Stimulated activated CD8-positive, alpha-beta memory T cell treated with anti-CD3 and anti-CD28 coated beads, Interleukin-2, amount 100 ng/mL, for 48 hours (primary cell): Measurements from ENCODE around the gene CFHR5.
"Not testable (repeated sequence)": the region's sequence is repeated elsewhere in the genome, so short reads cannot be mapped to it uniquely, and the experiment has no call there.

ENCODE experiments used
- DNase-seq, 2 donors: peaks; one replicate each; pipeline ENCODE4 v3.0.0-alpha.2; 2020; ENCODE audit warnings: low read depth in 2 of 2

CFHR5 gene

GRCh38 chr1:197017558-197018146, 40.3 kb downstream of the CFHR5 start:
- no peak for DNase-seq

DNA sequence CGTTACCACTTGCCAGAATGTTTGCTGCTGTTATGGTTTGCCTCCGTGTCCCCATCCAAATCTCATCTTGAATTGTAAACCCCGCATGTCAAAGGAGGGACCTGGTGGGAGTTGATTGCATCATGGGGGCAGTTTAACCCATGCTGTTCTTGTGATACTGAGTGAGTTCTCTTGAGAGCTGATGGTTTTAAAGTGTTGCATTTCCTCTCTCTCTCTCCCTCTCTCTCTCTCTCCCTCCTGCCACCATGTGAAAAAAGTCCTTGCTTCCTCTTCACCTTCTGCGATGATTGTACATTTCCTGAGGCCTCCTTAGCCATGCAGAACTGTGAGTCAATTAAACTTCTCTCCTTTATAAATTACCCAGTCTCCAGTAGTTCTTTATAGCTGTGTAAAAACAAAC, 44.4 kb downstream of the CFHR5 start:
- no peak for DNase-seq

GRCh38 chr1:197024460-197024859, 47.1 kb downstream of the CFHR5 start:
- DNase-seq = no peak

GRCh38 chr1:197027359-197027758, 50.0 kb downstream of the CFHR5 start:
- no peak for DNase-seq

- no peak for DNase-seq
Measured at GRCh38 chr1:197029749-197030148, 52.4 kb downstream of the CFHR5 start.

DNA sequence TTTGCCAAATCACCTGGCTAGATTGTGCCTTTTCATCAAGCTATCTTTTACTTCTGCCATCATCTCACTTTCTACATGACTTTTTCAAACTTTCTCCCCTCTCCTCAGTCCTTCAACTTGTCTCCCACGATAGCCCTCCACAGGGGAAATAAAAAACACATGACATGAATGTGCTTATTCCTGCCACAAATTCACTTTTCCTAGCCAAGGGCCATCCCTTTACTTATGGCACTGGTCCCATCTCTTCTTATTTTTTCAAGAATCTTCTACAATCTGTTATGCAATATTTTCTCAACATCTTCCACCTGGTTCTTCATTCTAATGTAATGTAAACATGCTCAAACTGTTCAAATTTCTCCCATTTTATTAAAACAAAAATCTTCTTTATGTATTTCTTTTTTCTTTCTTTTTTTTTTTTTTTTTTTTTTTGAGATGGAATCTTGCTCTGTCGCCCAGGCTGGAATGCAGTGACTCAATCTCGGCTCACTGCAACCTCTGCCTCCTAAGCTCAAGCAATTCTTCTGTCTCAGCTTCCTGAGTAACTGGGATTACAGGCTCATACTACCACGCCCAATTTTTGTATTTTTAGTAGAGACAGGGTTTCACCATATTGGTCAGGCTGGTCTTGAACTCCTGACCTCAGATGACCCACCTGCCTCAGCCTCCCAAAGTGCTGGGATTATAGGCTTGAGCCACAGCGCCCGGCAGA, 57.4 kb downstream of the CFHR5 start:
- DNase-seq = not testable (repeated sequence)

GRCh38 chr1:197036861-197037260, 59.5 kb downstream of the CFHR5 start:
- DNase-seq = no peak

GRCh38 chr1:197041486-197042353, 64.4 kb downstream of the CFHR5 start:
- DNase-seq = no peak

GRCh38 chr1:197042676-197043341, 65.5 kb downstream of the CFHR5 start:
- no peak for DNase-seq

- DNase-seq = no peak
Measured at GRCh38 chr1:197049100-197049499, 71.7 kb downstream of the CFHR5 start.
